HepG2 (cell line): ENCODE measurements around the gene MGAT4C. TPM values are rescaled to one million over a fixed set of nuclear protein-coding genes. Genes with fewer than 3 reads are reported as not detected.

Experiments used
- ATAC-seq: fragments of 200-7000 bp; cut with Tn5 transposase; 3 replicates; pipeline ENCODE4 v1.9.1; 2020; ENCODE audit warnings: mild to moderate bottlenecking, moderate library complexity
- BruUV-seq: library from RNA; stranded (reverse); fragments of 400-500 nt; replicated peaks from 2 replicates; lab custom pipeline; 2021; lab: Mats Ljungman, UMichigan
- CTCF ChIA-PET: fragments of 300-600 bp; formaldehyde crosslinking; extraction: SDS; loops from one replicate; lab custom pipeline; 2021; ENCODE audit warnings: low total read pairs, inconsistent platforms, low intra/inter-chr PET ratio; lab: Yijun Ruan, JAX
- POLR2A ChIA-PET: fragments of 350-600 bp; sonication (Branson Sonifier 250); formaldehyde crosslinking; loops from one replicate; lab custom pipeline; 2020; ENCODE audit warnings: antibody characterized with exemption, inconsistent platforms; lab: Yijun Ruan, JAX
- DNase-seq: peaks from one replicate; pipeline ENCODE4 v3.0.0-alpha.2; 2015; ENCODE audit warnings: low spot score
- FAIRE-seq: peaks from 3 replicates; lab custom pipeline; 2011; peaks lifted over from hg19 to GRCh38; lab: Jason Lieb, UNC
- H2AFZ ChIP-seq: one replicate; pipeline ENCODE4 v1.6.1; 2011; ENCODE audit warnings: low read length, inconsistent platforms
- H3K27ac ChIP-seq: fragments of 300-600 bp; 3 replicates; pipeline ENCODE4 v1.8.0; 2011; ENCODE audit warnings: mixed run types, mild to moderate bottlenecking, mixed read lengths, low read length, inconsistent platforms; ENCODE audit not compliant: insufficient read depth; ENCODE audit errors: extremely low read length
- H3K27me3 ChIP-seq, 2 experiments: fragments of 200-600 bp in 1 of 2; 2 replicates in 1 of 2; 3 replicates in 1 of 2; pipeline versions ENCODE4 v1.6.0 to v1.8.0; 2011; ENCODE audit warnings: low read length in 2 of 2, mild to moderate bottlenecking in 2 of 2, moderate library complexity in 2 of 2, inconsistent platforms in 1 of 2; ENCODE audit not compliant: insufficient read depth in 2 of 2, control insufficient read depth in 1 of 2
- H3K36me3 ChIP-seq, 2 experiments: fragments of 200-600 bp in 1 of 2; replicated peaks in 1 of 2; 2 replicates in 1 of 2; 3 replicates in 1 of 2; pipeline versions ENCODE4 v1.5.1 to v1.8.0; 2011; ENCODE audit warnings: low read length in 2 of 2, inconsistent platforms in 1 of 2; ENCODE audit not compliant: insufficient read depth in 2 of 2, control insufficient read depth in 1 of 2
- H3K4me1 ChIP-seq: 2 replicates; pipeline ENCODE4 v1.5.1; 2012; ENCODE audit warnings: low read length, inconsistent platforms; ENCODE audit not compliant: insufficient read depth
- H3K4me2 ChIP-seq: 2 replicates; pipeline ENCODE4 v1.6.0; 2011; ENCODE audit warnings: low read depth, low read length, inconsistent platforms
- H3K4me3 ChIP-seq, 3 experiments: fragments of 200-600 bp in 1 of 3; sonication (generic), shearing (Covaris generic) in 1 of 3; replicated peaks in 1 of 3; 2 replicates each; pipeline ENCODE4 v1.5.1; 2011 to 2016; ENCODE audit warnings: low read length in 3 of 3, inconsistent platforms in 2 of 3, low read depth in 2 of 3, mild to moderate bottlenecking in 2 of 3, control low read depth in 1 of 3, mixed read lengths in 1 of 3; ENCODE audit not compliant: insufficient read depth in 1 of 3
- H3K79me2 ChIP-seq: one replicate; pipeline ENCODE4 v1.6.1; 2011; ENCODE audit warnings: low read length, inconsistent platforms; ENCODE audit not compliant: insufficient read depth
- H3K9ac ChIP-seq: 2 replicates; pipeline ENCODE4 v1.6.0; 2011; ENCODE audit warnings: mild to moderate bottlenecking, low read depth, low read length, inconsistent platforms; ENCODE audit not compliant: insufficient read depth
- H3K9me3 ChIP-seq: 2 replicates; pipeline ENCODE4 v1.5.1; 2012; ENCODE audit warnings: mild to moderate bottlenecking, low read length
- H4K20me1 ChIP-seq: 2 replicates; pipeline ENCODE4 v1.6.0; 2011; ENCODE audit warnings: inconsistent platforms, mild to moderate bottlenecking, low read length, moderate library complexity; ENCODE audit not compliant: insufficient read depth
- AKAP8 ChIP-seq: sonication (generic); formaldehyde crosslinking; IDR thresholded peaks from 2 replicates; pipeline ENCODE4 v1.5.1; 2020; ENCODE audit warnings: mild to moderate bottlenecking, missing genetic modification reagents
- ARHGAP35 ChIP-seq: sonication (generic); formaldehyde crosslinking; IDR thresholded peaks from 2 replicates; pipeline ENCODE4 v1.9.0; 2022; ENCODE audit warnings: mild to moderate bottlenecking, inconsistent platforms, moderate library complexity, missing genetic modification reagents, borderline replicate concordance
- ELF4 ChIP-seq: sonication (generic); formaldehyde crosslinking; IDR thresholded peaks from 2 replicates; pipeline ENCODE4 v1.5.0; 2020; ENCODE audit warnings: missing genetic modification reagents, mild to moderate bottlenecking, moderate library complexity, borderline replicate concordance
- KLF12 ChIP-seq: sonication (generic); formaldehyde crosslinking; IDR thresholded peaks from 2 replicates; pipeline ENCODE4 v1.4.0; 2020; ENCODE audit warnings: missing genetic modification reagents, borderline replicate concordance
- MBD4 ChIP-seq: IDR thresholded peaks from 2 replicates; pipeline ENCODE4 v1.6.1; 2012; ENCODE audit warnings: low read length, inconsistent platforms, borderline replicate concordance
- NFE2L2 ChIP-seq: fragments of 150-350 bp; IDR thresholded peaks from 2 replicates; pipeline ENCODE4 v1.6.1; 2014; ENCODE audit warnings: low read length
- NKX3-1 ChIP-seq: sonication (generic); formaldehyde crosslinking; IDR thresholded peaks from 2 replicates; pipeline ENCODE4 v1.5.0; 2020; ENCODE audit warnings: missing genetic modification reagents
- POLR2G ChIP-seq: fragments of 200-400 bp; formaldehyde crosslinking; IDR thresholded peaks from 2 replicates; pipeline ENCODE4 v1.6.1; 2018; ENCODE audit warnings: mild to moderate bottlenecking, low read depth, low read length, moderate library complexity
- RFX5 ChIP-seq: IDR thresholded peaks from 2 replicates; pipeline ENCODE4 v1.6.1; 2011; ENCODE audit warnings: low read depth, low read length, improper control_type of control experiment
- RFXANK ChIP-seq: IDR thresholded peaks from 2 replicates; pipeline ENCODE4 v1.6.1; 2016
- SMC3 ChIP-seq: IDR thresholded peaks from 2 replicates; pipeline ENCODE4 v1.6.1; 2011; ENCODE audit warnings: low read length, improper control_type of control experiment
- YEATS4 ChIP-seq: sonication (generic); formaldehyde crosslinking; IDR thresholded peaks from 2 replicates; pipeline ENCODE4 v1.4.0; 2020; ENCODE audit warnings: missing genetic modification reagents, borderline replicate concordance
- ZNF335 ChIP-seq: sonication (generic); formaldehyde crosslinking; IDR thresholded peaks from 2 replicates; pipeline ENCODE4 v1.4.0; 2020; ENCODE audit warnings: missing genetic modification reagents
- ZNF674 ChIP-seq: sonication (generic); formaldehyde crosslinking; IDR thresholded peaks from 2 replicates; pipeline ENCODE4 v1.5.0; 2020; ENCODE audit warnings: low read depth, mild to moderate bottlenecking, missing genetic modification reagents
- WGBS: methylation state at CpG from one replicate; pipeline ENCODE4 v1.1.6; 2017; ENCODE audit warnings: low lambda C conversion rate; 5-methylcytosine and 5-hydroxymethylcytosine counted together
- in situ Hi-C: cut with HindIII; loops from 2 replicates; pipeline ENCODE4 v1.10.0; 2017; ENCODE audit warnings: low pct_unique_long_range_greater_than_20kb; ENCODE audit not compliant: extremely low pct_ligation_motif_present
- intact Hi-C: fragments of 100-400 bp; cut with micrococcal nuclease; formaldehyde crosslinking; loops from one replicate; pipeline ENCODE4 v1.10.0; 2022; ENCODE audit not compliant: unreplicated experiment
- polyA plus RNA-seq, 8 experiments: library from polyadenylated mRNA; depleted of rRNA in 3 of 8; stranded (reverse) in 7 of 8; unstranded in 1 of 8; fragments of >200 nt; fragmentation: Illumina TruSeq in 4 of 8; extraction: Trizol in 4 of 8; gene quantifications; 2 replicates each; pipeline versions ENCODE4 v1.2.1 to v1.2.3, GENCODE V29; 2011 to 2016; ENCODE audit warnings: low read depth in 4 of 8, missing spikeins in 1 of 8, mixed read lengths in 1 of 8; ENCODE audit not compliant: insufficient read depth in 1 of 8
- total RNA-seq, 5 experiments: library from RNA; depleted of rRNA; stranded (reverse); fragments of >200 nt; fragmentation: Illumina TruSeq; extraction: Trizol; gene quantifications; 2 replicates each; pipeline ENCODE4 v1.2.3, GENCODE V29; 2016; ENCODE audit warnings: low read depth in 1 of 5
- TF ChIP-seq, protein P1 (sequence below): IDR thresholded peaks from 2 replicates; pipeline ENCODE4 v1.6.1; 2018; ENCODE audit warnings: missing genetic modification reagents

The MGAT4C gene
- total and polyA plus RNA-seq, 2 of the 13 experiments (the other 11 are each of a cell fraction or from before 2014, with no cell fraction given) = not detected

DNA sequence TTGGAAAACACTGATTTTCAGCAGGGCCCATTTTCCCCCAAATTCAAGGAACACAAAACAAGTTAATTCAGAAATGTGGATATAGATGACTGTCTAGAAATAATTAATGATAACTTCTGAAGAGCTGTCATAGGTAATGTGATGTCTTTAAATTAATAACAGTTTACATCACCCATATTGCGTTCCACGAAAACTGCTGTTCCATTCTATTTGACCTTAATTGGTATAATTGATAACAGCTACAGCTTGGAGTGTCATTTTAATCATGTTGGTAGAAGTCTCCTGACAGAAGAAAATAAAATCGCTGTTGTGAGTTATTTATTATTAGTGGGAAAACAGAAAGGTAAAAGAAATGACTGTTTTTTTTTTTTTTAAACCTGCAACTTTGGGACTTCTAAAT is 36.3 kb upstream of the MGAT4C start:
- Histone ChIP-seq H2AFZ (no peak overlapping the region), H3K36me3 (no peaks in the 10 kb centered on the region), H3K79me2 (no peaks in the 10 kb centered on the region), H3K4me3 (no peak overlapping the region), H3K9ac (no peak overlapping the region), H3K4me2 (no peak overlapping the region), H4K20me1 (no peaks in the 10 kb centered on the region), H3K27me3 (no peaks in the 10 kb centered on the region), H3K4me1 (no peaks in the 10 kb centered on the region), H3K27ac (no peak overlapping the region), H3K9me3 (no peaks in the 10 kb centered on the region)
- in situ Hi-C loops = no loop called here
- DNase-seq = no peak
- no peak for FAIRE-seq
- intact Hi-C loops = no loop called here
- BruUV-seq = no TSS peak
- TF ChIP-seq ZNF674 (CRISPR knock-in tag) = no peak
- no peak for TF ChIP-seq MBD4
- TF ChIP-seq RFXANK = no peak
- no peak for TF ChIP-seq YEATS4
- no peak for TF ChIP-seq KLF12 (CRISPR knock-in tag)
- no peak for TF ChIP-seq ELF4 (CRISPR knock-in tag)
- no peak for TF ChIP-seq ARHGAP35 (CRISPR knock-in tag)
- TF ChIP-seq NFE2L2 = no peak
- TF ChIP-seq SMC3 = no peak
- CTCF ChIA-PET = no interaction called here
- no peak for ATAC-seq
- under 1% methylated on average over 3 of the region's 3 CpGs for WGBS
- POLR2A ChIA-PET = no interaction called here

DNA sequence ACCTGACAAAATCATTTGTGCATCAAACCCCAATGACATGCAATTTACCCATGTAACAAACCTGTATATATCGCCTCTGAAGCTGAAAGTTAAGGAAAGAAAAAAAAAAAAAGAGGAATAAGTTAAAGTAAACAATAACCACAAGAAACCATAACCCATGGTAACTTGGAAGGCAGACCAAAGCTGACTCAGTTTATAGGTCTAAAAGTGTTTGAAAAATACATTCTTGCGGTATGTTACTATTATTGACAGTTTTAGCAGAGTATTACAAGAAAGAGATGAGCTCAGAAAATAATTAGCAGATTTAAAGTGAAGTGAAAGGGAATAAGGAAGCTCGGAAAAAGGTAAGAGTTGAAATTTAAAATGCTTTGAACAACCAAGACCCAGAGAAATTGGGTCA is 34.4 kb upstream of the MGAT4C start:
- intact Hi-C loops = no loop called here
- Histone ChIP-seq H3K4me3 (no peak overlapping the region), H3K27me3 (no peaks in the 10 kb centered on the region), H3K4me1 (no peaks in the 10 kb centered on the region), H3K9me3 (no peaks in the 10 kb centered on the region), H3K36me3 (no peaks in the 10 kb centered on the region), H2AFZ (no peak overlapping the region), H3K9ac (no peak overlapping the region), H3K79me2 (no peaks in the 10 kb centered on the region), H3K27ac (no peak overlapping the region), H4K20me1 (no peaks in the 10 kb centered on the region), H3K4me2 (no peak overlapping the region)
- POLR2A ChIA-PET = no interaction called here
- WGBS = 5% methylated on average over 3 of the region's 3 CpGs
- TF ChIP-seq AKAP8 (CRISPR knock-in tag) (no peak), RFX5 (no peak), NKX3-1 (CRISPR knock-in tag) (no peak), ZNF335 (CRISPR knock-in tag) (no peak), POLR2G (no peak)
- TF ChIP-seq, protein P1, sequence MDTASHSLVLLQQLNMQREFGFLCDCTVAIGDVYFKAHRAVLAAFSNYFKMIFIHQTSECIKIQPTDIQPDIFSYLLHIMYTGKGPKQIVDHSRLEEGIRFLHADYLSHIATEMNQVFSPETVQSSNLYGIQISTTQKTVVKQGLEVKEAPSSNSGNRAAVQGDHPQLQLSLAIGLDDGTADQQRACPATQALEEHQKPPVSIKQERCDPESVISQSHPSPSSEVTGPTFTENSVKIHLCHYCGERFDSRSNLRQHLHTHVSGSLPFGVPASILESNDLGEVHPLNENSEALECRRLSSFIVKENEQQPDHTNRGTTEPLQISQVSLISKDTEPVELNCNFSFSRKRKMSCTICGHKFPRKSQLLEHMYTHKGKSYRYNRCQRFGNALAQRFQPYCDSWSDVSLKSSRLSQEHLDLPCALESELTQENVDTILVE (CRISPR knock-in tag) = no peak
- CTCF ChIA-PET = no interaction called here
- no TSS peak for BruUV-seq
- DNase-seq (no peak), ATAC-seq (no peak), FAIRE-seq (no peak)
- in situ Hi-C loops = no loop called here
